Keratinocyte (primary cell): Measurements from ENCODE around the gene NAT10. TPM values are rescaled to one million over a fixed set of nuclear protein-coding genes. Genes with fewer than 3 reads are reported as not detected.
A peak's percentile ranks its signal among the peaks of the same experiment; 100 is the strongest.

Experiments used
- DNase-seq: peaks from one replicate; pipeline ENCODE4 v3.0.0-alpha.2; 2011; ENCODE audit warnings: low read depth, missing footprints, low spot score
- FAIRE-seq: peaks from 2 replicates; lab custom pipeline; 2011; peaks lifted over from hg19 to GRCh38; lab: Jason Lieb, UNC
- H2AFZ ChIP-seq: 2 replicates; pipeline ENCODE4 v1.6.0; 2012; ENCODE audit warnings: low read length, control low read depth, inconsistent platforms; ENCODE audit not compliant: control insufficient read depth
- H3K27ac ChIP-seq: 2 replicates; pipeline ENCODE4 v1.5.1; 2011; ENCODE audit warnings: low read length; ENCODE audit not compliant: control insufficient read depth, insufficient read depth
- H3K27me3 ChIP-seq: 3 replicates; pipeline ENCODE4 v1.6.0; 2011; ENCODE audit warnings: low read length; ENCODE audit not compliant: control insufficient read depth, insufficient read depth; ENCODE audit errors: extremely low read depth
- H3K36me3 ChIP-seq, 2 experiments: 2 replicates in 1 of 2; 3 replicates in 1 of 2; pipeline ENCODE4 v1.5.1; 2011; ENCODE audit warnings: low read length in 2 of 2, mild to moderate bottlenecking in 1 of 2; ENCODE audit not compliant: control insufficient read depth in 2 of 2, insufficient read depth in 2 of 2; ENCODE audit errors: extremely low read depth in 1 of 2
- H3K4me1 ChIP-seq: 3 replicates; pipeline ENCODE4 v1.5.1; 2011; ENCODE audit warnings: low read length; ENCODE audit not compliant: control insufficient read depth, insufficient read depth; ENCODE audit errors: extremely low read depth
- H3K4me2 ChIP-seq: 3 replicates; pipeline ENCODE4 v1.6.0; 2011; ENCODE audit warnings: low read depth, low read length; ENCODE audit not compliant: control insufficient read depth, insufficient read depth; ENCODE audit errors: extremely low read depth
- H3K4me3 ChIP-seq, 3 experiments: fragments of 200-600 bp in 1 of 3; sonication (generic) in 1 of 3; 2 replicates in 2 of 3; 3 replicates in 1 of 3; pipeline ENCODE4 v1.5.1; 2011 to 2016; ENCODE audit warnings: low read length in 3 of 3, mild to moderate bottlenecking in 3 of 3, control low read depth in 2 of 3, inconsistent platforms in 1 of 3, low read depth in 1 of 3, mixed read lengths in 1 of 3, mixed run types in 1 of 3, moderate library complexity in 1 of 3; ENCODE audit not compliant: control insufficient read depth in 2 of 3, insufficient read depth in 2 of 3; ENCODE audit errors: extremely low read depth in 1 of 3
- H3K79me2 ChIP-seq: 2 replicates; pipeline ENCODE4 v1.6.0; 2012; ENCODE audit warnings: low read length; ENCODE audit not compliant: control insufficient read depth, insufficient read depth
- H3K9ac ChIP-seq: 3 replicates; pipeline ENCODE4 v1.6.0; 2011; ENCODE audit warnings: low read length; ENCODE audit not compliant: control insufficient read depth, insufficient read depth; ENCODE audit errors: extremely low read depth
- H3K9me1 ChIP-seq: 3 replicates; pipeline ENCODE4 v1.6.0; 2011; ENCODE audit warnings: low read length; ENCODE audit not compliant: control insufficient read depth, insufficient read depth; ENCODE audit errors: extremely low read depth
- H3K9me3 ChIP-seq: 2 replicates; pipeline ENCODE4 v1.5.1; 2012; ENCODE audit warnings: low read depth, low read length; ENCODE audit not compliant: control insufficient read depth
- H4K20me1 ChIP-seq: 3 replicates; pipeline ENCODE4 v1.6.0; 2011; ENCODE audit warnings: low read length; ENCODE audit not compliant: control insufficient read depth, insufficient read depth; ENCODE audit errors: extremely low read depth
- CTCF ChIP-seq, 3 experiments: IDR thresholded peaks in 1 of 3; conservative IDR thresholded peaks in 1 of 3; optimal IDR thresholded peaks in 1 of 3; 2 replicates in 2 of 3; 3 replicates in 1 of 3; pipeline versions ENCODE3 to v1.5.1; 2011; ENCODE audit warnings: low read length in 3 of 3, mild to moderate bottlenecking in 3 of 3, moderate library complexity in 2 of 3, control low read depth in 1 of 3, inconsistent platforms in 1 of 3; ENCODE audit not compliant: insufficient read depth in 2 of 3; ENCODE audit errors: extremely low read depth in 1 of 3
- EZH2 ChIP-seq: IDR thresholded peaks from one replicate; pipeline ENCODE4 v1.6.1; 2012; ENCODE audit warnings: inconsistent platforms, mild to moderate bottlenecking, low read length, moderate library complexity
- dilution Hi-C: fragments of 300-500 bp; cut with MboI; formaldehyde crosslinking; loops from one replicate; pipeline ENCODE4 v1.7.0; 2020; ENCODE audit warnings: low sequenced_read_pairs; ENCODE audit not compliant: extremely low pct_ligation_motif_present
- polyA plus RNA-seq, 5 experiments: library from polyadenylated mRNA; depleted of rRNA in 3 of 5; stranded (reverse) in 3 of 5; stranded (forward) in 1 of 5; unstranded in 1 of 5; fragments of >200 nt; gene quantifications; 1 replicate in 1 of 5; 2 replicates in 3 of 5; 3 replicates in 1 of 5; pipeline versions ENCODE4 v1.2.1 to v1.2.3, GENCODE V29; 2011 to 2012; ENCODE audit warnings: missing spikeins in 2 of 5, low read depth in 1 of 5, low replicate concordance in 1 of 5

Gene NAT10
- polyA plus RNA-seq, 1 donor (not counting 4 experiments of a cell fraction or from before 2014, with no cell fraction given) = 44.0 TPM

- dilution Hi-C loops = no loop called here
- peaks cover 39% of the 10 kb centered on the region for H3K79me2 ChIP-seq
- no peaks in the 10 kb centered on the region for H3K27me3 ChIP-seq
- DNase-seq (no peak), FAIRE-seq (no peak)
- peak overlapping the region; percentile 97 for H3K9ac ChIP-seq
- H3K36me3 ChIP-seq = peaks cover 13 to 28% of the 10 kb centered on the region in 2 experiments
- H3K27ac ChIP-seq = peak overlapping the region; percentile 96
- H2AFZ ChIP-seq = peak overlapping the region; percentile 92
- H3K9me3 ChIP-seq = no peaks in the 10 kb centered on the region
- H4K20me1 ChIP-seq = no peaks in the 10 kb centered on the region
- H3K9me1 ChIP-seq = no peaks in the 10 kb centered on the region
- H3K4me1 ChIP-seq = peaks cover 9% of the 10 kb centered on the region
- H3K4me2 ChIP-seq = peak overlapping the region; percentile 98
- peak overlapping the region; percentile 69 to 81 (median 71) for H3K4me3 ChIP-seq
- no peak for TF ChIP-seq EZH2
- no peak for TF ChIP-seq CTCF (optimal IDR thresholded peaks at IDR 0.05 in 1 of 3, IDR thresholded peaks at IDR 0.05 in 1 of 3, conservative IDR thresholded peaks at IDR 0.05 in 1 of 3; ENCODE audit: extremely low read depth in 1 of 3, insufficient read depth in 2 of 3, low read length in 3 of 3)
Measured at GRCh38 chr11:34105957-34106504, 602 bp downstream of the NAT10 start.

- H3K4me3 ChIP-seq = no peak overlapping the region
- H3K9me3 ChIP-seq = no peaks in the 10 kb centered on the region
- no peak overlapping the region for H3K4me2 ChIP-seq
- H2AFZ ChIP-seq = no peak overlapping the region
- H3K36me3 ChIP-seq = peaks cover 41 to 64% of the 10 kb centered on the region in 2 experiments
- H3K4me1 ChIP-seq = no peaks in the 10 kb centered on the region
- H3K27me3 ChIP-seq = no peaks in the 10 kb centered on the region
- H3K27ac ChIP-seq = no peak overlapping the region
- dilution Hi-C loops = no loop called here
- H3K9ac ChIP-seq = no peak overlapping the region
- FAIRE-seq = no peak
- no peaks in the 10 kb centered on the region for H3K9me1 ChIP-seq
- H4K20me1 ChIP-seq = no peaks in the 10 kb centered on the region
- DNase-seq = no peak
- TF ChIP-seq CTCF (optimal IDR thresholded peaks at IDR 0.05 in 1 of 3, IDR thresholded peaks at IDR 0.05 in 1 of 3, conservative IDR thresholded peaks at IDR 0.05 in 1 of 3; ENCODE audit: extremely low read depth in 1 of 3, insufficient read depth in 2 of 3, low read length in 3 of 3) = no peak
- no peak for TF ChIP-seq EZH2
- peaks cover 26% of the 10 kb centered on the region for H3K79me2 ChIP-seq
Measured at GRCh38 chr11:34111722-34112270, 6.4 kb downstream of the NAT10 start.
